Activated naive CD4-positive, alpha-beta T cell treated with anti-CD3 and anti-CD28 coated beads for 36 hours (primary cell): Measurements from ENCODE around the gene SLC39A11. TPM values are rescaled to one million over a fixed set of nuclear protein-coding genes. Genes with fewer than 3 reads are reported as not detected.

Experiments used
- CTCF ChIA-PET: fragments of 350-600 bp; sonication (Branson Sonifier 250); formaldehyde crosslinking; loops from one replicate; lab custom pipeline; 2021; ENCODE audit warnings: antibody characterized with exemption; lab: Charles Lee
- DNase-seq: peaks from one replicate; pipeline ENCODE4 v3.0.0-alpha.2; 2020
- H3K27ac Mint-ChIP-seq: one replicate; pipeline ENCODE4 v1.8.0; 2021; ENCODE audit warnings: mild to moderate bottlenecking, mixed read lengths
- H3K27me3 Mint-ChIP-seq: one replicate; pipeline ENCODE4 v1.8.0; 2021; ENCODE audit warnings: low read depth, mixed read lengths
- H3K36me3 Mint-ChIP-seq: one replicate; pipeline ENCODE4 v1.8.0; 2021; ENCODE audit warnings: low read depth, mixed read lengths
- H3K4me1 Mint-ChIP-seq: one replicate; pipeline ENCODE4 v1.8.0; 2021; ENCODE audit warnings: low read depth, mixed read lengths
- H3K4me3 Mint-ChIP-seq: one replicate; pipeline ENCODE4 v1.8.0; 2021; ENCODE audit warnings: mild to moderate bottlenecking, moderate library complexity, mixed read lengths
- H3K9me3 Mint-ChIP-seq: one replicate; pipeline ENCODE4 v1.8.0; 2021; ENCODE audit warnings: mixed read lengths
- intact Hi-C: fragments of 100-400 bp; cut with micrococcal nuclease; formaldehyde crosslinking; loops from one replicate; pipeline ENCODE4 v1.15.1; 2023
- total RNA-seq, 2 experiments: library from RNA; stranded (reverse); gene quantifications; one replicate each; pipeline ENCODE4 v1.2.3, GENCODE V29; 2021

The SLC39A11 gene
- total RNA-seq, 2 experiments from 2014 or later = 14.0 to 16.4 TPM

DNA sequence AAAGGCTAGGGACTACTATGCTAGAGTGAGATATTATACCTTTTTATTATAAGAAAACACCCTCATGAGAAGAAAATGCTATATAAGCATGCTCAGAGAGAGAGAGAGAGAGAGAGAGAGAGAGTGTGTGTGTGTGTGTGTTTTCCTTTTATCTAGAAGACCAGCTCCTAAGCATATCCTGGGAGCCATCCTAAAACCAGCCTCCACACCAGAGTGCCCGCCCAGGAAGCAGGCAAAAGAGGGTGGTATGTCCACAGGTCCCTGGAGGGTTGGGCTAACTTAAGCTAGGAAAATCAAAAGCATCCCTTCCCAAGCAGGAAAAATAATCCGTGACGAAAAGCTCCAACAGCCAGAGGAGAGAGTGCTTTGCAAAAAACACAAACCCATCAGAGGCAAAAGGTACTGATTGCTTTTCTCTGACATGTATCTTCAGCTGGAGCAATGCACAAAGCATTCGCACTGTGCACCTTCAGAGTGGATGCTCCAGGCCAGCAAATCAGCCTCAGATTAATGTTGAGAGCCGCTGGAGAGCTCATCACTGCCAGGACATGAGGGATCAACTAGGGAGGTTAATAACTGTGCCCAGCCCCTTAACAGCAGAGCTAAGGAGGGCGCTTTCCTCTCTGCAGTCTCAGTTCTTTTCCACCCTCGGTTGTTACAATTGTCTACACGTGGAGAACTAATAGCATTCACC, 125.1 kb downstream of the SLC39A11 start:
- Mint-ChIP-seq H3K9me3 (no peaks in the 10 kb centered on the region), H3K4me1 (no peaks in the 10 kb centered on the region), H3K27ac (no peak overlapping the region), H3K4me3 (no peak overlapping the region), H3K27me3 (no peaks in the 10 kb centered on the region), H3K36me3 (peaks cover 1% of the 10 kb centered on the region)
- CTCF ChIA-PET = interaction anchor here (0.6 to 1.2 kb wide), 3 partner anchors 18 to 250 kb away, joined by 3 to 5 read pairs (median 3); no protein-coding TSS in a partner anchor
- intact Hi-C loops = no loop called here
- DNase-seq = no peak

DNA sequence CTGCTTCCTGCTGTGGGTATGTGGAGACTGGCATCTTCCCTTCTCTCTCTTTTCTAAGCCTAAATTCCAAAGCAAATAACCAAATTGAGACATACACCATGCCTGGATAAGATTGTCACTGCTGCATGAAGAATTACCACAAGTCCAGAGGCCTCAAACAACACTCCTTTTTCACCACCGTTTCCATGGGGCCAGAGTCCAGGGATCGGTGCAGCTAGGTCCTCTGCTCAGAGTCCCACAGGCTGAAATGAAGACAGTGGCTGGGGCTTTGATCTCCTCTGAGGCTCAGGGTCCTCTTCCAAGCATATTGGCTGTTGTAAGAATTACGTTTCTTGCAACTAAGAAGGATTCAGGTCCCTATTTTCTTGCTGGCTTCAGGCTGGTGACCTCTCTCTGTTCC, 130.4 kb downstream of the SLC39A11 start:
- H3K36me3 Mint-ChIP-seq = peaks cover 4% of the 10 kb centered on the region
- intact Hi-C loops = no loop called here
- no peaks in the 10 kb centered on the region for H3K4me1 Mint-ChIP-seq
- no peak for DNase-seq
- CTCF ChIA-PET = no interaction called here
- no peaks in the 10 kb centered on the region for H3K27me3 Mint-ChIP-seq
- no peak overlapping the region for H3K27ac Mint-ChIP-seq
- H3K4me3 Mint-ChIP-seq = no peak overlapping the region
- peaks cover 3% of the 10 kb centered on the region for H3K9me3 Mint-ChIP-seq

GRCh38 chr17:72955391-72956140, 136.9 kb downstream of the SLC39A11 start:
- intact Hi-C loops = no loop called here
- CTCF ChIA-PET = interaction anchor here (1.1 kb wide), 1 partner anchor 28 kb away, joined by 3 read pairs; no protein-coding TSS in a partner anchor
- no peaks in the 10 kb centered on the region for H3K36me3 Mint-ChIP-seq
- H3K4me1 Mint-ChIP-seq = peaks cover 2% of the 10 kb centered on the region
- no peak for DNase-seq
- H3K4me3 Mint-ChIP-seq = no peak overlapping the region
- no peaks in the 10 kb centered on the region for H3K9me3 Mint-ChIP-seq
- no peaks in the 10 kb centered on the region for H3K27me3 Mint-ChIP-seq
- no peak overlapping the region for H3K27ac Mint-ChIP-seq

GRCh38 chr17:72954579-72954978, 137.9 kb downstream of the SLC39A11 start:
- no peak for DNase-seq
- no peaks in the 10 kb centered on the region for H3K27me3 Mint-ChIP-seq
- intact Hi-C loops = no loop called here
- no peak overlapping the region for H3K27ac Mint-ChIP-seq
- H3K36me3 Mint-ChIP-seq = no peaks in the 10 kb centered on the region
- H3K9me3 Mint-ChIP-seq = no peaks in the 10 kb centered on the region
- no peak overlapping the region for H3K4me3 Mint-ChIP-seq
- CTCF ChIA-PET = interaction anchor here (1.1 kb wide), 1 partner anchor 29 kb away, joined by 3 read pairs; no protein-coding TSS in a partner anchor
- H3K4me1 Mint-ChIP-seq = peaks cover 2% of the 10 kb centered on the region

DNA sequence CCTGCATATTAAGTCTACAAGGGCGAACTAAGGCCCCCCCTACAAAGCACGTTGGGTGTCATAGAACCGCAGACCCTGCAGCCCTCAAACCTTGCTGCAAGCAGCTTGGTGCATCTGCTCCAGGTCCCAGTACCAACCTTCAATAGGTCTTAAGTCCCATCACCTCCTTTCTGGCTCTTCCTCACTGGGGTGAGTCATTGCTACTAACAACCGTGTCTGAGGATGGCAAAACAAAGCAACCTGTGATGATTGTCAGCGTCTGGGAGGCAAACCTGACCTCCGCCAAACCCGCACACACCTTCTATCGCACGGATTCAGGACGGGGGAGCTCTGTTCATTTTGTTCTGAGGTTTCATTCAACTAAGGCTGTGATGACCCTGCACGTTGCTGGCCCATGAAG, 138.9 kb downstream of the SLC39A11 start:
- no peaks in the 10 kb centered on the region for H3K27me3 Mint-ChIP-seq
- CTCF ChIA-PET = no interaction called here
- no peaks in the 10 kb centered on the region for H3K9me3 Mint-ChIP-seq
- H3K4me3 Mint-ChIP-seq = no peak overlapping the region
- DNase-seq = no peak
- no peak overlapping the region for H3K27ac Mint-ChIP-seq
- H3K36me3 Mint-ChIP-seq = no peaks in the 10 kb centered on the region
- intact Hi-C loops = no loop called here
- peaks cover 2% of the 10 kb centered on the region for H3K4me1 Mint-ChIP-seq

GRCh38 chr17:72952641-72953315, 139.7 kb downstream of the SLC39A11 start:
- Mint-ChIP-seq H3K4me3 (no peak overlapping the region), H3K27me3 (no peaks in the 10 kb centered on the region), H3K9me3 (no peaks in the 10 kb centered on the region), H3K27ac (no peak overlapping the region), H3K4me1 (peaks cover 2% of the 10 kb centered on the region), H3K36me3 (peaks cover 4% of the 10 kb centered on the region)
- intact Hi-C loops = no loop called here
- no peak for DNase-seq
- CTCF ChIA-PET = no interaction called here

DNA sequence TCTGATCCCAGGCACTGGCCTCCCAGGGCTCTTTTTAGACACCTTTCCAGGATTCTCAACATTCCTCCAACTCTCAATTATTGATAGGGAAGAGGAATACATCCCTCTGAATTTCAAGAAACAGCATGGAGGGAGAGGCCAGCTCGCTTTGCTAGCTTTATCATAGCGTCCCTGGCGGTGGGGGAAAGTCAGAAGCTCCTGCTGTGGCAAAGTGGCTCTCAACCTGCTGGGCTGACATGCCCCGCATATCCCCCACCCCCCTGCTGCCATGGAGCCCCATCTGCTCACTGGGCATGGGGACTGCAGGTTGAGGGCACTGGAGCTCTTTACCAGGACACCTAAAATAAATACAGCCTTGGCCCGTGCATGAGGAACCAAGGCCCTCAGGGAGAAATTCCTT, 140.3 kb downstream of the SLC39A11 start:
- no peak overlapping the region for H3K4me3 Mint-ChIP-seq
- CTCF ChIA-PET = no interaction called here
- H3K36me3 Mint-ChIP-seq = peaks cover 7% of the 10 kb centered on the region
- H3K27me3 Mint-ChIP-seq = no peaks in the 10 kb centered on the region
- intact Hi-C loops = no loop called here
- DNase-seq = no peak
- H3K4me1 Mint-ChIP-seq = peaks cover 2% of the 10 kb centered on the region
- no peak overlapping the region for H3K27ac Mint-ChIP-seq
- no peaks in the 10 kb centered on the region for H3K9me3 Mint-ChIP-seq

- no peak for DNase-seq
- Mint-ChIP-seq H3K9me3 (no peaks in the 10 kb centered on the region), H3K27ac (no peak overlapping the region), H3K36me3 (peaks cover 14% of the 10 kb centered on the region), H3K27me3 (no peaks in the 10 kb centered on the region), H3K4me3 (no peak overlapping the region), H3K4me1 (peaks cover 2% of the 10 kb centered on the region)
- intact Hi-C loops = no loop called here
- CTCF ChIA-PET = interaction anchor here (1.4 kb wide), 1 partner anchor 36 kb away, joined by 4 read pairs; no protein-coding TSS in a partner anchor
These were observed 142.1 kb downstream of the SLC39A11 start for GRCh38 chr17:72950242-72950931.

- intact Hi-C loops = no loop called here
- Mint-ChIP-seq H3K9me3 (no peaks in the 10 kb centered on the region), H3K36me3 (peaks cover 15% of the 10 kb centered on the region), H3K4me1 (peaks cover 1% of the 10 kb centered on the region), H3K4me3 (no peak overlapping the region), H3K27me3 (no peaks in the 10 kb centered on the region), H3K27ac (no peak overlapping the region)
- CTCF ChIA-PET = no interaction called here
- DNase-seq = no peak
These were observed 144.4 kb downstream of the SLC39A11 start for GRCh38 chr17:72948115-72948514.

DNA sequence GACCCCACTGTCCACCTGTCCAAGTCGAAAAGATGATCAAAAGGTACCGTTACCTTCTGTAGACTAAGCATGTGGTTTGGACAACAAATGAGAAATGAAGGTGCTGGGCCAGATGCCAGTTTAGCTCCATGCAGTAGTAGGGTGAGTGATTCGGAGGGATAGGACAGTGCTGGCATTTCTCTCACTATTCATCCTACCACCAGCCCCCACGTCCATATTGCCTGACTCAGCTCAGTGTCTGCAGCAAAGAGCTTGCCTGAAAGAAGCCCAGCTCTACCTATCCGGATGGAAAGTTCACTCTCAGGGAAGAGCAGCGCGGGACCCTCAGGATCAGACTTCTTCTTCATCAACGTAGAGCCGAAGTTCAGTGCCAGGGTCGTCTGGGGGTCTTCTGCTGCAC, 145.0 kb downstream of the SLC39A11 start:
- Mint-ChIP-seq H3K9me3 (no peaks in the 10 kb centered on the region), H3K27ac (no peak overlapping the region), H3K4me1 (no peaks in the 10 kb centered on the region), H3K36me3 (peaks cover 15% of the 10 kb centered on the region), H3K4me3 (no peak overlapping the region), H3K27me3 (no peaks in the 10 kb centered on the region)
- DNase-seq = no peak
- CTCF ChIA-PET = no interaction called here
- intact Hi-C loops = no loop called here

DNA sequence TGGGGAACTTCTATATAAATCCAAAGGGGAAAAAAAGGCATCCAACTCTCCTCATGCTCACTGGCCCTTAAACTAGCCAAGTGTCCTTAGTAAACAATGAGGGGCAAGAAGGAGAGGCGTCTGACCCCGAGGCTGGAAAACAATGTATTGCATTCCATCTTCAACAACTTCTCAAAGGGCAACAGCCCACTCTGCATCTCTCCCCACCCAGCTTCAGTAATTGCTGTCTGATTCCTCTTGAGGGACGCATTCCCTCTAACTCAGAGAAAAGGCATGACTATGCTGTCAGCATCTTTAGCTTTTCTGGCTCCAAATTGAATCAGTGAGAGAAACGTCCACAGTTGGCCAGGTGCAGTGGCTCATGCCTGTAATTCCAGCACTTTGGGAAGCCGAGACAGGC, 145.8 kb downstream of the SLC39A11 start:
- Mint-ChIP-seq H3K4me3 (no peak overlapping the region), H3K27ac (no peak overlapping the region), H3K27me3 (no peaks in the 10 kb centered on the region), H3K36me3 (peaks cover 15% of the 10 kb centered on the region), H3K4me1 (no peaks in the 10 kb centered on the region), H3K9me3 (no peaks in the 10 kb centered on the region)
- DNase-seq = no peak
- intact Hi-C loops = no loop called here
- CTCF ChIA-PET = no interaction called here

- Mint-ChIP-seq H3K9me3 (no peaks in the 10 kb centered on the region), H3K27me3 (no peaks in the 10 kb centered on the region), H3K27ac (no peak overlapping the region), H3K36me3 (peaks cover 15% of the 10 kb centered on the region), H3K4me1 (no peaks in the 10 kb centered on the region), H3K4me3 (no peak overlapping the region)
- no peak for DNase-seq
- intact Hi-C loops = no loop called here
- CTCF ChIA-PET = interaction anchor here (1.1 kb wide), 1 partner anchor 40 kb away, joined by 3 read pairs; no protein-coding TSS in a partner anchor
These were observed 146.3 kb downstream of the SLC39A11 start for GRCh38 chr17:72946156-72946555.
